ENCODE data around the gene ACOX2. TPM values are rescaled to one million over a fixed set of nuclear protein-coding genes. Genes with fewer than 3 reads are reported as not detected.

ACOX2 gene
- total RNA-seq, 4 donors from 2014 or later: 5.7 to 12.2 (median 8.5) TPM

GRCh38 chr3:58482917-58483636 lies 53.9 kb downstream of the ACOX2 start:
- WGBS: 54% methylated on average over 8 of the region's 8 CpGs

GRCh38 chr3:58480309-58480708 lies 56.7 kb downstream of the ACOX2 start:
- DNase-seq (ENCODE audit: low spot score in 2 of 2): no peak
- TF ChIP-seq POLR2AphosphoS5 (IDR thresholded peaks at IDR 0.05): no peak
- WGBS: 98% methylated on average over 2 of the region's 2 CpGs
- no peaks in the 10 kb centered on the region for H3K27me3 ChIP-seq
- no peak overlapping the region for H3K4me3 ChIP-seq
- no peaks in the 10 kb centered on the region for H3K36me3 ChIP-seq
- H3K9me3 ChIP-seq: no peaks in the 10 kb centered on the region
- H3K4me1 ChIP-seq: no peaks in the 10 kb centered on the region
- H3K27ac ChIP-seq: no peak overlapping the region

More at GRCh38 chr3:58482917-58483636, 53.9 kb downstream of the ACOX2 start:
- Histone ChIP-seq H3K4me3 (no peak overlapping the region), H3K36me3 (no peaks in the 10 kb centered on the region), H3K9me3 (no peaks in the 10 kb centered on the region), H3K27me3 (no peaks in the 10 kb centered on the region), H3K27ac (no peak overlapping the region), H3K4me1 (peaks cover 10% of the 10 kb centered on the region)
- TF ChIP-seq POLR2A (IDR thresholded peaks at IDR 0.05) (no peak), EP300 (IDR thresholded peaks at IDR 0.05) (no peak), CTCF (IDR thresholded peaks at IDR 0.05) (no peak)
- DNase-seq (ENCODE audit: low spot score in 2 of 2): no peak

- H3K9me3 ChIP-seq: no peaks in the 10 kb centered on the region
- WGBS: 88% methylated on average over 2 of the region's 2 CpGs
- H3K27ac ChIP-seq: no peak overlapping the region
- H3K4me1 ChIP-seq: no peaks in the 10 kb centered on the region
- H3K4me3 ChIP-seq: no peak overlapping the region
- no peak for TF ChIP-seq POLR2AphosphoS5 (IDR thresholded peaks at IDR 0.05)
- no peak for TF ChIP-seq EP300 (IDR thresholded peaks at IDR 0.05)
- TF ChIP-seq CTCF (IDR thresholded peaks at IDR 0.05): no peak
- TF ChIP-seq POLR2A (IDR thresholded peaks at IDR 0.05): no peak
- DNase-seq (ENCODE audit: low spot score in 2 of 2): no peak
- H3K27me3 ChIP-seq: no peaks in the 10 kb centered on the region
- H3K36me3 ChIP-seq: no peaks in the 10 kb centered on the region
These were observed 58.2 kb downstream of the ACOX2 start for GRCh38 chr3:58478781-58479180.

GRCh38 chr3:58474967-58475578 lies 61.9 kb downstream of the ACOX2 start:
- no peaks in the 10 kb centered on the region for H3K36me3 ChIP-seq
- H3K4me1 ChIP-seq: peaks cover 19% of the 10 kb centered on the region
- H3K27ac ChIP-seq: no peak overlapping the region
- DNase-seq (ENCODE audit: low spot score in 2 of 2): no peak
- H3K4me3 ChIP-seq: no peak overlapping the region
- no peaks in the 10 kb centered on the region for H3K27me3 ChIP-seq
- WGBS: 70% methylated on average over 3 of the region's 3 CpGs
- TF ChIP-seq POLR2AphosphoS5 (IDR thresholded peaks at IDR 0.05): no peak
- TF ChIP-seq EP300 (IDR thresholded peaks at IDR 0.05): no peak
- TF ChIP-seq POLR2A (IDR thresholded peaks at IDR 0.05): no peak
- TF ChIP-seq CTCF (IDR thresholded peaks at IDR 0.05): no peak
- no peaks in the 10 kb centered on the region for H3K9me3 ChIP-seq

GRCh38 chr3:58474348-58474911 lies 62.6 kb downstream of the ACOX2 start:
- TF ChIP-seq POLR2AphosphoS5 (IDR thresholded peaks at IDR 0.05) (no peak), EP300 (IDR thresholded peaks at IDR 0.05) (no peak), POLR2A (IDR thresholded peaks at IDR 0.05) (no peak), CTCF (IDR thresholded peaks at IDR 0.05) (no peak)
- Histone ChIP-seq H3K36me3 (no peaks in the 10 kb centered on the region), H3K27me3 (no peaks in the 10 kb centered on the region), H3K27ac (no peak overlapping the region), H3K9me3 (no peaks in the 10 kb centered on the region), H3K4me1 (peaks cover 19% of the 10 kb centered on the region), H3K4me3 (no peak overlapping the region)
- 87% methylated on average over 1 of the region's 1 CpG for WGBS
- no peak for DNase-seq (ENCODE audit: low spot score in 2 of 2)

All from suprapubic skin (tissue), 4 donors.